Measurements from ENCODE around the gene SPAG16.

Gene SPAG16

DNA sequence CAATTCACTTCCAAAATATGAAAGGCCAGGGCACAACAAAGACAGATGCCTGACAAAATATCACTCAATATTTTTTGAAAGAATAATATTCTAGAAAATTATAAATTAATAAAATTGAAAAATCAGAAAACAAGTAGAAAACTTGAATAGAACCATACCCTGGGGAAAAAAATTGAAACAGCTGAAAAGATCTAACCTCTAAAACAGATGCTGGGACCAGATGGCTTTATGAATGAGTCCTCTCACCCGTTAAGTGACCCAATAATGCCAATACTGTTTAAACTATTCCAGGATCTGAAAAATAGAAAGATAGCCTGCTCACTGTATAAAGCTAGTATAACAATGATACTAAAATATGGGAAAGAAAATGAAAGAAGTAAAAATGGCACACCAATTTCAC, 804.3 kb downstream of the SPAG16 start:
- 100% methylated on average over 1 of the region's 1 CpG for WGBS
- no peak overlapping the region for H3K27ac ChIP-seq (ENCODE audit: low read depth, low read length)

DNA sequence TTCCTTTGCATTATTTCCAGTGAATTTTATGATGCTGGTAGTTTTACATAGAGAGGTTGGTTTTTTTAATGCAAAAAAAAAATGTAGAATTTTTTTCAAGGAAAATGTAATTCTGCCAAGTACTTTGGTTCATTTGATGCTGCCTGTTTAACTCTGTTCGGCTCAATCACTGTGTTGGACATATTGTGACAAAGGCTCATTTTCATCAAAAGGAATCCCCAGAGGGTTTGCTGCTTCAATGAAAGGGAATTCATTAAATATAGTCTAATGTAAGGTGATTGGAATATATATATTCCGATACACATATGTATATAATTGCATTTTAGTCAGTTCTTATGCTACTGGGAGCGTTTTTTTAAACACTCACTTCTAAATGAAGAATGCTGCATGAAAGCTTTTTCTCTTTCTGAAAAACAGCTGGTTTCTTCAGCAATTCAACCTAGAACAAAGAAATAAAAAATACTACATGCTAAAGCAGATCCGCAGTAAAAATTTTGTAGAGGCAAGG, 812.0 kb downstream of the SPAG16 start:
- H3K4me3 ChIP-seq (ENCODE audit: low read length): no peak overlapping the region
- H3K9ac ChIP-seq (ENCODE audit: low read depth, low read length): no peak overlapping the region
- no peaks in the 10 kb centered on the region for H3K36me3 ChIP-seq (ENCODE audit: insufficient read depth, low read length)
- 89% methylated on average over 2 of the region's 4 CpGs for WGBS
- H3K27me3 ChIP-seq (ENCODE audit: insufficient read depth, low read length): no peaks in the 10 kb centered on the region
- H3K4me1 ChIP-seq (ENCODE audit: insufficient read depth, low read length): no peaks in the 10 kb centered on the region
- H3K27ac ChIP-seq (ENCODE audit: low read depth, low read length): no peak overlapping the region
- no peaks in the 10 kb centered on the region for H3K9me3 ChIP-seq (ENCODE audit: insufficient read depth, low read depth, low read length)

More for the DNA sequence above, 804.3 kb downstream of the SPAG16 start:
- Histone ChIP-seq H3K4me1 (ENCODE audit: insufficient read depth, low read length) (no peaks in the 10 kb centered on the region), H3K27me3 (ENCODE audit: insufficient read depth, low read length) (no peaks in the 10 kb centered on the region), H3K9ac (ENCODE audit: low read depth, low read length) (no peak overlapping the region), H3K36me3 (ENCODE audit: insufficient read depth, low read length) (no peaks in the 10 kb centered on the region), H3K9me3 (ENCODE audit: insufficient read depth, low read depth, low read length) (no peaks in the 10 kb centered on the region), H3K4me3 (ENCODE audit: low read length) (no peak overlapping the region)

DNA sequence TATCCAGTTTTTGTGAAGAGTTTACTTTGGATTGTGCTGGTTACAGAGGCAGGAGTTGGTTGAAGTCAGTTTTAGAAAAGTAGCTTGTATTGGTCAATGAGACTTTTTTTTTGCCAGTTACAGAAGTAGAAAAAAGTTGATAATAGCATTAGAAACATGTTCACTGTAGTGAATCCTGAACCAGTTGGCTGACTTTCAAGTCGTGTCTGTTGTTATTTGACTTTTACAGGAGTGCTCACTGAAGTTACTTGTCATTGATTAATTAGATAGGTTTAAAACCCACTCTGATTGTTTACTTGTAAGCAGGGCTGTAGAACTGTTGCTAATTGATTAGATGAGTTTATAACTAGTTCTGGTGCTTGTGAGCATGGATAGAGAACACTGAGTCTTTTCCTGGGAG, 814.5 kb downstream of the SPAG16 start:
- Histone ChIP-seq H3K9ac (ENCODE audit: low read depth, low read length) (no peak overlapping the region), H3K27me3 (ENCODE audit: insufficient read depth, low read length) (no peaks in the 10 kb centered on the region), H3K27ac (ENCODE audit: low read depth, low read length) (no peak overlapping the region), H3K36me3 (ENCODE audit: insufficient read depth, low read length) (no peaks in the 10 kb centered on the region), H3K9me3 (ENCODE audit: insufficient read depth, low read depth, low read length) (no peaks in the 10 kb centered on the region), H3K4me1 (ENCODE audit: insufficient read depth, low read length) (no peaks in the 10 kb centered on the region), H3K4me3 (ENCODE audit: low read length) (no peak overlapping the region)
- 86% methylated on average over 1 of the region's 1 CpG for whole genome bisulfite sequencing

DNA sequence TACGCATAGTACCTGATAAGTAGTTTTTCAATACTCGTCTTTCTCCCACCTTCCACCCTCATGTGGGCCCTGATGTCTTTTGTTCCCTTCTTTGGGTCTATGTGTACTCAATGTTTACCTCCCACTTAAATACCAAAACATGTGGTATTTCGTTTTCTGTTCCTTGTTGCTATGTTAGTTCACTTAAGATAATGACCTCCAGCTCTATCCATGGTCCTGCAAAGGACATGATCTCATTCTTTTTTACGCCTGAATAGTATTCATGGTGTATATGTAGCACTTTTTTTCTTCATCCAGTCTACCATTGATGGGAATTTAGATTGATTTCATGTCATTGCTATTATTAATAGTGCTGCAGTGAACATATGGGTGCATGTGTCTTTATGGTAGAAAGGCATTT, 816.2 kb downstream of the SPAG16 start:
- WGBS: over 99% methylated on average over 4 of the region's 4 CpGs

DNA sequence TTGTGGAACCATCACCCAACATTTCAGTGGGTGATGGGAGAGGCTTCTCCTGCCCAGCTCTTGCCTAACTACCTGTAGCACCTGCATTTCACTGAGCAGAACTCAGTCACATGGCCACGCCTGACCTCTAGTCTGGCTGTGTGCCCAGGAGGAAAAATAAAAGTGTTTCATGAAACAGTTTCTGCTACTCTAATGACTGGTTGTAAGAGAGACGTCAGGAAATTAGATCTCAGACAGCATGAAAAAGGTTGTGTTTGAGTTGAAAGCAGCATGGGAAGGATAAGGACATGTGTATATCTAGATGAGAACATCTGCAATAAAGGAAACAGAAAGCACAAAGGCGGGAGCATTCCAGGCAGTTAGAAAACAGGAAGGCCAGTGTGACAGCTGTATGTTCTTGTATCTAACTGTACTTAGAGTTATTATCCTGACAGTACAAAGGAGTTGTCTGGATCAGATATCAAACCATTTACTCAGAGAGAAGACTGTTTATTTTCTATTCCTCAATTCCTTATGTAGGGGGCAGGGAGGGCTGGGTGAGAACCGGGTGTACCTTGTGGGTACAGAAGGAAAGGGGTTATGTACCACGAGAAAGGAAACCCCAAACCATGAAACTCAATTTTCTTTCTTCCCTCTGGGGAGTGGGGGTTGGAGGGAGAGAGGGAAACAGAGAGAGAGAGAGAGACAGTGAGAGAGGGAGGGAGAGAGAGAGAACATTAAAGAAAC, 819.2 kb downstream of the SPAG16 start:
- H3K27me3 ChIP-seq (ENCODE audit: insufficient read depth, low read length): no peaks in the 10 kb centered on the region
- H3K9me3 ChIP-seq (ENCODE audit: insufficient read depth, low read depth, low read length): no peaks in the 10 kb centered on the region
- no peak overlapping the region for H3K27ac ChIP-seq (ENCODE audit: low read depth, low read length)
- peaks cover 8% of the 10 kb centered on the region for H3K4me1 ChIP-seq (ENCODE audit: insufficient read depth, low read length)
- no peaks in the 10 kb centered on the region for H3K36me3 ChIP-seq (ENCODE audit: insufficient read depth, low read length)
- no peak overlapping the region for H3K9ac ChIP-seq (ENCODE audit: low read depth, low read length)
- H3K4me3 ChIP-seq (ENCODE audit: low read length): no peak overlapping the region
- 71% methylated on average over 4 of the region's 5 CpGs for WGBS

More for the DNA sequence above, 816.2 kb downstream of the SPAG16 start:
- Histone ChIP-seq H3K4me3 (ENCODE audit: low read length) (no peak overlapping the region), H3K9ac (ENCODE audit: low read depth, low read length) (no peak overlapping the region), H3K36me3 (ENCODE audit: insufficient read depth, low read length) (no peaks in the 10 kb centered on the region), H3K9me3 (ENCODE audit: insufficient read depth, low read depth, low read length) (no peaks in the 10 kb centered on the region), H3K27me3 (ENCODE audit: insufficient read depth, low read length) (no peaks in the 10 kb centered on the region), H3K4me1 (ENCODE audit: insufficient read depth, low read length) (no peaks in the 10 kb centered on the region), H3K27ac (ENCODE audit: low read depth, low read length) (no peak overlapping the region)

DNA sequence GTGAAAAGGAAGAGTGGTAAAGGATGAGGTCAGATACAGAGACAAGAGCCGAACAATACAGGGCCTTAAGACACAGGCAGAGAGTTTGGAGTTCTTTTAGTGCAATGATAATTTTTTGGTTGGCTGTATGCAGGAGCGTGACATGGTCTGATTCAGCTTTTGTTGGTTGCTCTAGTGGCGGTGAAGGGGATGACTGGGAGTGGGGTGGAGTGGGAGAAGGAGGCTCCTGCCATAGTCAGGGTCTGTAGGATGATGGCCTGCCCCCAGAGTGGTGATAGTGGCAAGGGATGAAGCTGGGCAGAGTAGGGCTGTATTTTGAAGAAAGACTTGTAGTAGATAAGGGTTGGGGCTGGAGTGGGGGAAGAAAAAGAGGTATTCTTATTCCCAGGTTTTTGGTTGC, 820.0 kb downstream of the SPAG16 start:
- no peak overlapping the region for H3K27ac ChIP-seq (ENCODE audit: low read depth, low read length)
- no peaks in the 10 kb centered on the region for H3K36me3 ChIP-seq (ENCODE audit: insufficient read depth, low read length)
- no peak overlapping the region for H3K9ac ChIP-seq (ENCODE audit: low read depth, low read length)
- WGBS: 87% methylated on average over 3 of the region's 3 CpGs
- peaks cover 8% of the 10 kb centered on the region for H3K4me1 ChIP-seq (ENCODE audit: insufficient read depth, low read length)
- H3K9me3 ChIP-seq (ENCODE audit: insufficient read depth, low read depth, low read length): no peaks in the 10 kb centered on the region
- H3K4me3 ChIP-seq (ENCODE audit: low read length): no peak overlapping the region
- H3K27me3 ChIP-seq (ENCODE audit: insufficient read depth, low read length): no peaks in the 10 kb centered on the region

DNA sequence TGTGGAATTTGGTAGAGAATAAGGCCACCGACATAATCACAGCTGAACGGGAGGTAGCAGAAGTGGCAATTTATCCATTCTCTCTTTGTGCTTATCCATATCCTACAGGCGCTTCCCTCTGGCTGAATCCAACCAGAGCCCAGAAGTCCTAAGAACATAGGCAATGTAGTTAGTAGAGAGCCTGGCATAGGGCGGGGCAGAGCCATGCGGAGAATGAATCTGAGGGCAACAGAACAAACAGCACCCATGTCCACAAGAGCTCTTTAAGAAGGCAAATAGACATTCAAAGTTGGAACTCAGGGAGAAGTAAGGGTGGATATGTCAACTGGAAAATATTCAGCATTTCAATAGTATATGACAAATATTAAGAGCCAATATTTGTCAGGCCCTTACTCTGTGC, 820.7 kb downstream of the SPAG16 start:
- H3K4me1 ChIP-seq (ENCODE audit: insufficient read depth, low read length): peaks cover 8% of the 10 kb centered on the region
- no peak overlapping the region for H3K4me3 ChIP-seq (ENCODE audit: low read length)
- no peaks in the 10 kb centered on the region for H3K36me3 ChIP-seq (ENCODE audit: insufficient read depth, low read length)
- WGBS: 100% methylated on average over 5 of the region's 5 CpGs
- H3K27ac ChIP-seq (ENCODE audit: low read depth, low read length): no peak overlapping the region
- H3K9me3 ChIP-seq (ENCODE audit: insufficient read depth, low read depth, low read length): no peaks in the 10 kb centered on the region
- H3K9ac ChIP-seq (ENCODE audit: low read depth, low read length): no peak overlapping the region
- no peaks in the 10 kb centered on the region for H3K27me3 ChIP-seq (ENCODE audit: insufficient read depth, low read length)

DNA sequence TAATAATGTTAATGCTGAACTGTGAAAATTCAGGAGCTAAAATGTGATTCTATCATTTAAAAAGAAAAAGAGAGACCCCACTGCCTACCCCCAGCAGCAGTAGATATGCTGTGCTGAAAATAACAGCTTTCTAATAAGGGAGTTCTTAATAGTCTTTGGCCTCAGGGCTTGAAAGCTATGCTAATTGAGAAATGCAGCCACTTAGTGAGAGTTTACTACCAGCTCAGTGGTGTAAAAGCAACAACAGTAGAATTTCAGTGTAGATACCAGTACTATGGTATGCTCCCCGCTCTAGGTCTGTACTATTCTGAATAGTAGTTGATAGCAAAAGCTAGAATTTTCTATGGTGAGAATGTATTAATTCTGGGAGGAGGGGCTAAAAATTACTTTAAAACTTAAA, 823.5 kb downstream of the SPAG16 start:
- WGBS: 83% methylated on average over 1 of the region's 1 CpG
- H3K4me1 ChIP-seq (ENCODE audit: insufficient read depth, low read length): peaks cover 8% of the 10 kb centered on the region
- H3K27ac ChIP-seq (ENCODE audit: low read depth, low read length): no peak overlapping the region

DNA sequence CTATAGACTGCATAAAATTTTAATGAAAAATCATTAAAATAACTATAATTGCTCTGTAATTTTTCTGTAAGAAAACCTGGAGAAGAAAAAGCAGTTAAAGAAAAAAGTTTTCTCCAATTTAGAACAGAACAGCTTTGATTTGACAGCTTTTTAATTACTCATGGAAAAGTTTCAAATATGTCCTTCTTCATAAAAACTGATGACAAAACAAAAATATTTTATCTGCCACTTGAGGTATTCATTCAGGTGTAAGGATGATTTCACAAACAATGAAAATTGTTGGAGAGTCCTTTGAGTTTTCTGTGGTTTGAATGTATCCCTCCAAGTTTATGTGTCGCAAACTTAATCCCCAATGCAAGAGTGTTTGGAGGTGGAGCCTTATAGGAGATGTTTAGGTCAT, 824.3 kb downstream of the SPAG16 start:
- Histone ChIP-seq H3K9me3 (ENCODE audit: insufficient read depth, low read depth, low read length) (no peaks in the 10 kb centered on the region), H3K9ac (ENCODE audit: low read depth, low read length) (no peak overlapping the region), H3K36me3 (ENCODE audit: insufficient read depth, low read length) (no peaks in the 10 kb centered on the region), H3K27me3 (ENCODE audit: insufficient read depth, low read length) (no peaks in the 10 kb centered on the region), H3K4me3 (ENCODE audit: low read length) (no peak overlapping the region), H3K27ac (ENCODE audit: low read depth, low read length) (no peak overlapping the region), H3K4me1 (ENCODE audit: insufficient read depth, low read length) (peaks cover 8% of the 10 kb centered on the region)
- 92% methylated on average over 1 of the region's 1 CpG for WGBS

More for the DNA sequence above, 823.5 kb downstream of the SPAG16 start:
- H3K4me3 ChIP-seq (ENCODE audit: low read length): no peak overlapping the region
- H3K36me3 ChIP-seq (ENCODE audit: insufficient read depth, low read length): no peaks in the 10 kb centered on the region
- H3K9me3 ChIP-seq (ENCODE audit: insufficient read depth, low read depth, low read length): no peaks in the 10 kb centered on the region
- H3K9ac ChIP-seq (ENCODE audit: low read depth, low read length): no peak overlapping the region
- H3K27me3 ChIP-seq (ENCODE audit: insufficient read depth, low read length): no peaks in the 10 kb centered on the region

DNA sequence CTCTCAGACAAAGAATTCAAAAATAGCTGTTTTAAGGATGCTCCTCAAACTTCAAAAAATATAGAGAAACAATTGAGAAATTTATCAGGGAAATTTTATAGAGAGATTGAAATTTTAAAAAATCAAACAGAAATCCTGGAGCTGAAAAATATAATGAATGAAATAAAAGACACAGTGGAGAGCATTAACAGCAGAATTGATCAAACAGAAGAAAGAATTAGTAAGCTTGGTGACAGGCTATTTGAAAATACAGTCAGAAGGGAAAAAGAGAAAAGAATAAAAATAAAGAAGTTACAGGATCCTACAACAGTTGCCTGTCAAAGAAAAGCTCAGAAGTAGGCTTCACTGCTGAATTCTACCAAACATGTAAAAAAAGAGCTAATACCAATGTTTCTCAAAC, 832.8 kb downstream of the SPAG16 start:
- Histone ChIP-seq H3K4me1 (ENCODE audit: insufficient read depth, low read length) (no peaks in the 10 kb centered on the region), H3K9me3 (ENCODE audit: insufficient read depth, low read depth, low read length) (0 out of 2 replicates have a peak, but pooled peaks cover 11% of the 10 kb centered on the region), H3K27me3 (ENCODE audit: insufficient read depth, low read length) (no peaks in the 10 kb centered on the region), H3K9ac (ENCODE audit: low read depth, low read length) (no peak overlapping the region), H3K4me3 (ENCODE audit: low read length) (no peak overlapping the region), H3K27ac (ENCODE audit: low read depth, low read length) (no peak overlapping the region), H3K36me3 (ENCODE audit: insufficient read depth, low read length) (no peaks in the 10 kb centered on the region)

DNA sequence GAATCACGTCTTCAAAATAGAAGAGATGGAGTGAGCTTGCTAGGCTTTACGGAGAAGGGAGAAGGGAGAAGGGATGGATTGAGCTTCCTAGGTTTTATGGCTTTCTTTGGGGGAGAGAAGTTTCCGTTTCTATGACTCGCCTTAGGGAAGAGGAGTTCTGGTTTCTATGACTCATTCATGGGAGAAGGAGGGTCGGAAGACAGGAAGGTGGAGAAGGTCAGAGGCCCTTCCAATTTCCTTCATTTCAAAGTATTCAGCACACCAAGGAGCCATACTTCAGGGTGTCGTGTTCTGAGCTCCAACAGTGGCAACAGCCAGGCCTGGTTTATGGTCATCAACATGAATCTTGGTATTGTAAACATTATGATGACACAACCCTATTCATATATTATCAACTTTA, 841.9 kb downstream of the SPAG16 start:
- Histone ChIP-seq H3K4me3 (ENCODE audit: low read length) (no peak overlapping the region), H3K36me3 (ENCODE audit: insufficient read depth, low read length) (no peaks in the 10 kb centered on the region), H3K9me3 (ENCODE audit: insufficient read depth, low read depth, low read length) (0 out of 2 replicates have a peak, but pooled peaks cover 2% of the 10 kb centered on the region), H3K9ac (ENCODE audit: low read depth, low read length) (no peak overlapping the region), H3K4me1 (ENCODE audit: insufficient read depth, low read length) (peaks cover 51% of the 10 kb centered on the region), H3K27me3 (ENCODE audit: insufficient read depth, low read length) (no peaks in the 10 kb centered on the region), H3K27ac (ENCODE audit: low read depth, low read length) (peak overlapping the region; percentile 93)
- 42% methylated on average over 6 of the region's 6 CpGs for WGBS
